HEK293 (cell line): ENCODE results near the gene AGO1.

ENCODE experiments used
- CTCF ChIP-seq: fragments of 450-650 bp; formaldehyde crosslinking; IDR thresholded peaks from 2 replicates; pipeline ENCODE4 v1.5.1; 2016; ENCODE audit warnings: missing biosample characterization, missing genetic modification characterization
- GLI2 ChIP-seq: fragments of 450-650 bp; formaldehyde crosslinking; IDR thresholded peaks from 2 replicates; pipeline ENCODE4; 2017; ENCODE audit warnings: missing biosample characterization, missing genetic modification characterization, low read depth, borderline replicate concordance
- GLI4 ChIP-seq: fragments of 450-650 bp; formaldehyde crosslinking; IDR thresholded peaks from 2 replicates; pipeline ENCODE4 v1.5.1; 2016; ENCODE audit warnings: missing biosample characterization, missing genetic modification characterization
- GLIS2 ChIP-seq: fragments of 450-650 bp; formaldehyde crosslinking; IDR thresholded peaks from 2 replicates; pipeline ENCODE4 v1.5.1; 2016; ENCODE audit warnings: missing biosample characterization, missing genetic modification characterization
- REST ChIP-seq: fragments of 450-650 bp; formaldehyde crosslinking; IDR thresholded peaks from 2 replicates; pipeline ENCODE4 v1.5.1; 2016; ENCODE audit warnings: missing biosample characterization, missing genetic modification characterization
- ZNF114 ChIP-seq: fragments of 450-650 bp; formaldehyde crosslinking; IDR thresholded peaks from 2 replicates; pipeline ENCODE4 v1.5.0; 2017; ENCODE audit warnings: missing biosample characterization, missing genetic modification characterization
- ZNF133 ChIP-seq: fragments of 450-650 bp; formaldehyde crosslinking; IDR thresholded peaks from 2 replicates; pipeline ENCODE4 v1.5.1; 2016; ENCODE audit warnings: missing biosample characterization, missing genetic modification characterization
- ZNF335 ChIP-seq: fragments of 450-650 bp; formaldehyde crosslinking; conservative IDR thresholded peaks from 2 replicates; pipeline ENCODE4 v1.5.1; 2016; ENCODE audit warnings: missing biosample characterization, missing genetic modification characterization
- ZNF354C ChIP-seq: fragments of 450-650 bp; formaldehyde crosslinking; IDR thresholded peaks from 2 replicates; pipeline ENCODE4 v1.5.1; 2016; ENCODE audit warnings: missing biosample characterization, missing genetic modification characterization, low read depth, borderline replicate concordance
- ZNF558 ChIP-seq: fragments of 450-650 bp; formaldehyde crosslinking; IDR thresholded peaks from 2 replicates; pipeline ENCODE4 v1.5.1; 2016; ENCODE audit warnings: missing biosample characterization, missing genetic modification characterization
- ZNF670 ChIP-seq: fragments of 450-650 bp; formaldehyde crosslinking; IDR thresholded peaks from 2 replicates; pipeline ENCODE4 v1.5.1; 2016; ENCODE audit warnings: missing biosample characterization, missing genetic modification characterization, low read depth
- ZSCAN23 ChIP-seq: fragments of 450-650 bp; formaldehyde crosslinking; IDR thresholded peaks from 2 replicates; pipeline ENCODE4 v1.5.1; 2016; ENCODE audit warnings: missing biosample characterization, missing genetic modification characterization
- TF ChIP-seq, protein P1 (sequence below): fragments of 450-650 bp; IDR thresholded peaks from 2 replicates; pipeline ENCODE4 v1.5.1; 2018; ENCODE audit warnings: missing biosample characterization, missing genetic modification characterization
- TF ChIP-seq, protein P2 (sequence below): fragments of 450-650 bp; formaldehyde crosslinking; IDR thresholded peaks from 2 replicates; pipeline ENCODE4 v1.5.1; 2016; ENCODE audit warnings: missing biosample characterization, missing genetic modification characterization

- no peak for TF ChIP-seq ZNF670
- TF ChIP-seq ZSCAN23 (tag by site-specific recombination), result no peak
- no peak for TF ChIP-seq CTCF (tag by site-specific recombination)
- no peak for TF ChIP-seq GLI4 (tag by site-specific recombination)
- no peak for TF ChIP-seq ZNF114 (tag by site-specific recombination)
- TF ChIP-seq GLIS2 (tag by site-specific recombination), result no peak
- TF ChIP-seq ZNF354C (tag by site-specific recombination), result no peak
- TF ChIP-seq ZNF335 (tag by site-specific recombination), result no peak
- no peak for TF ChIP-seq ZNF558
- TF ChIP-seq ZNF133 (tag by site-specific recombination), result no peak
- TF ChIP-seq GLI2 (tag by site-specific recombination), result no peak
- TF ChIP-seq REST (tag by site-specific recombination), result no peak
- TF ChIP-seq, protein P1, sequence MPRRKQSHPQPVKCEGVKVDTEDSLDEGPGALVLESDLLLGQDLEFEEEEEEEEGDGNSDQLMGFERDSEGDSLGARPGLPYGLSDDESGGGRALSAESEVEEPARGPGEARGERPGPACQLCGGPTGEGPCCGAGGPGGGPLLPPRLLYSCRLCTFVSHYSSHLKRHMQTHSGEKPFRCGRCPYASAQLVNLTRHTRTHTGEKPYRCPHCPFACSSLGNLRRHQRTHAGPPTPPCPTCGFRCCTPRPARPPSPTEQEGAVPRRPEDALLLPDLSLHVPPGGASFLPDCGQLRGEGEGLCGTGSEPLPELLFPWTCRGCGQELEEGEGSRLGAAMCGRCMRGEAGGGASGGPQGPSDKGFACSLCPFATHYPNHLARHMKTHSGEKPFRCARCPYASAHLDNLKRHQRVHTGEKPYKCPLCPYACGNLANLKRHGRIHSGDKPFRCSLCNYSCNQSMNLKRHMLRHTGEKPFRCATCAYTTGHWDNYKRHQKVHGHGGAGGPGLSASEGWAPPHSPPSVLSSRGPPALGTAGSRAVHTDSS (tag by site-specific recombination), result no peak
- TF ChIP-seq, protein P2, sequence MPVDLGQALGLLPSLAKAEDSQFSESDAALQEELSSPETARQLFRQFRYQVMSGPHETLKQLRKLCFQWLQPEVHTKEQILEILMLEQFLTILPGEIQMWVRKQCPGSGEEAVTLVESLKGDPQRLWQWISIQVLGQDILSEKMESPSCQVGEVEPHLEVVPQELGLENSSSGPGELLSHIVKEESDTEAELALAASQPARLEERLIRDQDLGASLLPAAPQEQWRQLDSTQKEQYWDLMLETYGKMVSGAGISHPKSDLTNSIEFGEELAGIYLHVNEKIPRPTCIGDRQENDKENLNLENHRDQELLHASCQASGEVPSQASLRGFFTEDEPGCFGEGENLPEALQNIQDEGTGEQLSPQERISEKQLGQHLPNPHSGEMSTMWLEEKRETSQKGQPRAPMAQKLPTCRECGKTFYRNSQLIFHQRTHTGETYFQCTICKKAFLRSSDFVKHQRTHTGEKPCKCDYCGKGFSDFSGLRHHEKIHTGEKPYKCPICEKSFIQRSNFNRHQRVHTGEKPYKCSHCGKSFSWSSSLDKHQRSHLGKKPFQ (tag by site-specific recombination), result no peak
These were observed 9.7 kb upstream of the AGO1 start for GRCh38 chr1:35873243-35873750.
